Osteocyte (in vitro differentiated cells): ENCODE data around the gene PRICKLE3. TPM values are rescaled to one million over a fixed set of nuclear protein-coding genes. Genes with fewer than 3 reads are reported as not detected.

Experiments
- DNase-seq: peaks from one replicate; pipeline ENCODE4 v3.0.0; 2021; ENCODE audit warnings: mixed read lengths; ENCODE audit not compliant: unreplicated experiment; ENCODE audit errors: extremely low spot score
- H3K27ac Mint-ChIP-seq: one replicate; pipeline ENCODE4 v1.8.0; 2021; ENCODE audit warnings: mild to moderate bottlenecking, mixed read lengths; ENCODE audit not compliant: unreplicated experiment
- H3K27me3 Mint-ChIP-seq: one replicate; pipeline ENCODE4 v1.8.0; 2021; ENCODE audit warnings: mixed read lengths; ENCODE audit not compliant: unreplicated experiment
- H3K36me3 Mint-ChIP-seq: one replicate; pipeline ENCODE4 v1.8.0; 2021; ENCODE audit warnings: mixed read lengths; ENCODE audit not compliant: unreplicated experiment
- H3K4me1 Mint-ChIP-seq: one replicate; pipeline ENCODE4 v1.8.0; 2021; ENCODE audit warnings: mixed read lengths; ENCODE audit not compliant: unreplicated experiment
- H3K4me3 Mint-ChIP-seq: one replicate; pipeline ENCODE4 v1.8.0; 2021; ENCODE audit warnings: mild to moderate bottlenecking, moderate library complexity, mixed read lengths; ENCODE audit not compliant: unreplicated experiment
- H3K9me3 Mint-ChIP-seq: one replicate; pipeline ENCODE4 v1.8.0; 2021; ENCODE audit warnings: mixed read lengths; ENCODE audit not compliant: unreplicated experiment
- total RNA-seq: library from RNA; stranded (reverse); gene quantifications from 2 replicates; pipeline ENCODE4 v1.2.1, GENCODE V29; 2021
- TF ChIP-seq, protein P1 (sequence below): fragments of 200-600 bp; sonication (generic); IDR thresholded peaks from 2 replicates; pipeline ENCODE4 v1.5.0; 2021; ENCODE audit warnings: antibody characterized with exemption, mild to moderate bottlenecking, moderate library complexity

The PRICKLE3 gene
- total RNA-seq, 1 donor from 2014 or later = 8.5 TPM

DNA sequence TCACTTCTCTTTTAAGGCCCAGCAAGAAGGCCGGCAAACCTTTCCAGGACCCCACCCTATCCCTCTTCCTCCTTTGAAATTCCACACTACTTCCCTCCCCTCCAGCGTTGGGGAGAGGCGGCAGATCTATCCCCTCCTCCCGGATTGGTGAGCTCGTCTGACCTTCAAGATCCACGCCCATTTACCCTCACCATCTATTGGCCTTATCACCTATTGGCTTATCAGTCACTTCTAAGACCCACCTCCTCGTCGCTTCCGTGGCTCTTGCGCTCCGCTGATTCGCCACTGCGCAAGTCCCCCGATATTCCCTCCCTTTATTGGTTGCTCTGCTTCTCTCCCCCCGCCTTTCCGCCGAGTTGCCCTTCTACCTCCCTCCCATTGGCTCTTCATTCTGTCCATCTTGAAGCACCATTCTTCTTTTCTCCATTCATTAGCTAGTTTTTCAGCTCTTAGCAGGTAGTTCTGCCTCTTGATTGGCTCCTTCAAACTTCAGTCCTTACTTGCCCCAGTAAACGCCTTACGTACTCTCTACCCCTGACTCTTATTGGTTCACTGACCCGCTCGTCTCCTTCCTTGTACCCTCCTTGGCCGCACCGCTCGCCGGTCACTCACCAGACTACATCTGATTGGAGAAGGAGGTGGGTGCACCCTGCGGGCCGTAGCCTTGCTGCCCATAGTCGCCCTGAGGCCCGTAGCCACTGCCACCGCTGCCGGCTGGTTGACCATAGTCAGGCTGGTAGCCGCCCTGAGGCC is 4.8 kb upstream of the PRICKLE3 start:
- peaks cover 8% of the 10 kb centered on the region for H3K4me1 Mint-ChIP-seq
- H3K9me3 Mint-ChIP-seq = peaks cover 5% of the 10 kb centered on the region
- no peaks in the 10 kb centered on the region for H3K36me3 Mint-ChIP-seq
- peak; percentile 95 for DNase-seq
- peak overlapping the region; percentile 80 for H3K4me3 Mint-ChIP-seq
- H3K27ac Mint-ChIP-seq = peak overlapping the region; percentile 93
- TF ChIP-seq, protein P1, sequence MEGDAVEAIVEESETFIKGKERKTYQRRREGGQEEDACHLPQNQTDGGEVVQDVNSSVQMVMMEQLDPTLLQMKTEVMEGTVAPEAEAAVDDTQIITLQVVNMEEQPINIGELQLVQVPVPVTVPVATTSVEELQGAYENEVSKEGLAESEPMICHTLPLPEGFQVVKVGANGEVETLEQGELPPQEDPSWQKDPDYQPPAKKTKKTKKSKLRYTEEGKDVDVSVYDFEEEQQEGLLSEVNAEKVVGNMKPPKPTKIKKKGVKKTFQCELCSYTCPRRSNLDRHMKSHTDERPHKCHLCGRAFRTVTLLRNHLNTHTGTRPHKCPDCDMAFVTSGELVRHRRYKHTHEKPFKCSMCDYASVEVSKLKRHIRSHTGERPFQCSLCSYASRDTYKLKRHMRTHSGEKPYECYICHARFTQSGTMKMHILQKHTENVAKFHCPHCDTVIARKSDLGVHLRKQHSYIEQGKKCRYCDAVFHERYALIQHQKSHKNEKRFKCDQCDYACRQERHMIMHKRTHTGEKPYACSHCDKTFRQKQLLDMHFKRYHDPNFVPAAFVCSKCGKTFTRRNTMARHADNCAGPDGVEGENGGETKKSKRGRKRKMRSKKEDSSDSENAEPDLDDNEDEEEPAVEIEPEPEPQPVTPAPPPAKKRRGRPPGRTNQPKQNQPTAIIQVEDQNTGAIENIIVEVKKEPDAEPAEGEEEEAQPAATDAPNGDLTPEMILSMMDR = no peak
- H3K27me3 Mint-ChIP-seq = no peaks in the 10 kb centered on the region

DNA sequence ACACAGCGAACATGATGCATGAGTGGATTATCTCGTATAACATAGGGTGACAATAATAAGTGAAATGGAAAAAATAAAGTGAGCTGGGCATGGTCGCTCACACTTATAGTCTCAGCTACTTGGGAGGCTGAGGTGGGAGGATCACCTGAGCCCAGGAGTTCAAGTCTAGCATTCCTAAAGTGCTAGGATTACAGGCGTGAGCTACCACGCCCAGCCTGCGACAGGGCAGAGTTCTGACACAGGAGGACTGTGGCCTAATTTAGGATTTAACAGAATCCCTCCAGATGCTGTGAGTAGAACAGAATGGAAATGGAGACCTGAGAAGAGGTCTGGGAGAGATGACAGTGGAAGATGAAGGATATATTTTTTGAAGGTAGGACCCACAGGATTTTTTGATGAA is 3.4 kb upstream of the PRICKLE3 start:
- peak overlapping the region; percentile 80 for H3K4me3 Mint-ChIP-seq
- no peaks in the 10 kb centered on the region for H3K9me3 Mint-ChIP-seq
- TF ChIP-seq, protein P1 = no peak
- peaks cover 17% of the 10 kb centered on the region for H3K4me1 Mint-ChIP-seq
- DNase-seq = no peak
- H3K27ac Mint-ChIP-seq = peak overlapping the region; percentile 93
- H3K27me3 Mint-ChIP-seq = no peaks in the 10 kb centered on the region
- H3K36me3 Mint-ChIP-seq = no peaks in the 10 kb centered on the region

DNA sequence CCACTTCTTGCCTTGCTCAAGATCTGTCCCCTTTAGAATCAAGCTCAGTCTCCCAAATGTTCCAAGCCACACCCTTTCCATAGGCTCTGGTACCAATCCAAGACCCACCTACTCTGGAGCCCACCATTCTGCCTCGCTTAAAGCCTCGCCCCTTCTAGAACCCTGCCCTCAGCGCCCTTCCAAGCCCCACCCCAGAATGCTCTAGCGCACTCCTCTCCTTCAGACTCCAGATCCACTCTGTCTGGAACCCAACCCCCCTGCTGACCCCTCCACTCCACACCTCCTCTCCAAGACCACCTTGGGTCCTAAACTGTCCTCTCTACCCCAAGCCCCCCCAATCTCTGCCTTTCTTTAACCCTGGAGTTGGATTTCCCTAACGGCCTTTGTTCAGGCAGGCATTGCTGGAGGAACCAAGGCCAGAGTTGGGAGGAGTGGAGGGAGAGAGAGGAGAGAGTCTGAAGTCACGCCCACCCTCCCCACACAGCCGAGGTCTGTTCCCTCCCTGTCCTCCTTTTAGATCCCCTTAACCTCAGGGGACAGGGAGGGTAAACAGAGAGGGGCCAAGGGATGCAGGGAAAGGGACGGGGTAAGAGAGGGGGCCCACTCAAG is 2.4 kb upstream of the PRICKLE3 start:
- no peak overlapping the region for H3K4me3 Mint-ChIP-seq
- no peak overlapping the region for H3K27ac Mint-ChIP-seq

DNA sequence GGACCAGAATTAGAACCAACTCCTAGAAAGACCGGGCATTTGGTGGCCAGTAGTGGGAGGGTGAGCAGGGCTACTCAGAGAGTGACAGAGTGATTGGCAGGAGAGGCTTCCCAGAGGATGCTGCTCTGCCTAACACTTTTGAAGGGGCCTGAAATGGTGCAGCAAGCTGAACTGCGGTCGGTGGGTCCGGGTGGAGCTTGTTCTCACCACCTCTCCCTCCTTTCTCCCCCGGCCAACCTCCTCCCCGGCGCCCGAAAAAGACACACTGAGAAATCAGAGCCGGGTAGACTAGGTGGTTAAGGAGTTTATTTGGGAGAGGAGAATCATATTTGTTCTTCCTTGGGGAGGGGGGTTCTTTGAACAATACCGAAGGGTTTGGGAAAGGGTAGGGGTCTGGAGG is 1.4 kb upstream of the PRICKLE3 start:
- no peaks in the 10 kb centered on the region for H3K9me3 Mint-ChIP-seq
- TF ChIP-seq, protein P1 = no peak
- no peaks in the 10 kb centered on the region for H3K27me3 Mint-ChIP-seq
- peaks cover 2% of the 10 kb centered on the region for H3K36me3 Mint-ChIP-seq
- H3K27ac Mint-ChIP-seq = no peak overlapping the region
- H3K4me1 Mint-ChIP-seq = peaks cover 22% of the 10 kb centered on the region
- H3K4me3 Mint-ChIP-seq = no peak overlapping the region
- no peak for DNase-seq

More for the DNA sequence above, 2.4 kb upstream of the PRICKLE3 start:
- H3K4me1 Mint-ChIP-seq = peaks cover 22% of the 10 kb centered on the region
- H3K36me3 Mint-ChIP-seq = peaks cover 2% of the 10 kb centered on the region
- H3K27me3 Mint-ChIP-seq = no peaks in the 10 kb centered on the region
- DNase-seq = no peak
- TF ChIP-seq, protein P1 = no peak
- no peaks in the 10 kb centered on the region for H3K9me3 Mint-ChIP-seq

DNA sequence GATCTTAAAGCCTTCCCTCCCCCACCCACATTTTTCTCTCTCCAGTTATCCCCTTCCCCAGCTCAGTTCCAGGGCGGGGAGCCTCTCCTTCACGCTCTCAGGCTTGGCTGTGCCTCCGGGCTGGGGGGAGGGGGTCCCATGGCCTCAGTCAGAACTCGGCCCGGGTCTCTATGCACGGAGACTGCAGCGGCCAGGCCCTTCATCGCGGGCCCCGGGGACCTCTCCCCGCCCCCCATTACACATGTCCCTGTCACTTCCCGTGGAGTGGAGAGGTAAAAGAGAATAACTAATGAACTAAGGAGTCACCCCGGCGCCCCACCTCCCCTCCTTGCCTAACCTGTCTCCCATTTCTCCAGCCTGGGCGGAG is 838 bp upstream of the PRICKLE3 start:
- Mint-ChIP-seq H3K27me3 (no peaks in the 10 kb centered on the region), H3K36me3 (peaks cover 2% of the 10 kb centered on the region), H3K9me3 (no peaks in the 10 kb centered on the region), H3K4me1 (peaks cover 22% of the 10 kb centered on the region), H3K27ac (peak overlapping the region; percentile 27), H3K4me3 (peak overlapping the region; percentile 62)
- DNase-seq = no peak
- TF ChIP-seq, protein P1 = no peak
